Fibroblast of skin of back (primary cell): ENCODE measurements around the gene IMMP2L.
"Not testable (repeated sequence)": the region's sequence is repeated elsewhere in the genome, so short reads cannot be mapped to it uniquely, and the experiment has no call there.

Experiments
- DNase-seq: peaks from one replicate; pipeline ENCODE4 v3.0.0-alpha.2; 2013

The IMMP2L gene

DNA sequence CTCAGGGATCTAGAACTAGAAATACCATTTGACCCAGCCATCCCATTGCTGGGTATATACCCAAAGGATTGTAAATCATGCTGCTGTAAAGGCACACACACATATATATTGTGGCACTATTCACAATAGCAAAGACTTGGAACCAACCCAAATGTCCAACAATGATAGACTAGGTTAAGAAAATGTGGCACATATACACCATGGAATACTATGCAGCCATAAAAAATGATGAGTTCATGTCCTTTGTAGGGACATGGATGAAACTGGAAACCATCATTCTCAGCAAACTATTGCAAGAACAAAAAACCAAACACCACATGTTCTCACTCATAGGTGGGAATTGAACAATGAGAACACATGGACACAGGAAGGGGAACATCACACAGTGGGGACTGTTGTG lies 56.9 kb downstream of the IMMP2L start:
- DNase-seq = not testable (repeated sequence)

DNA sequence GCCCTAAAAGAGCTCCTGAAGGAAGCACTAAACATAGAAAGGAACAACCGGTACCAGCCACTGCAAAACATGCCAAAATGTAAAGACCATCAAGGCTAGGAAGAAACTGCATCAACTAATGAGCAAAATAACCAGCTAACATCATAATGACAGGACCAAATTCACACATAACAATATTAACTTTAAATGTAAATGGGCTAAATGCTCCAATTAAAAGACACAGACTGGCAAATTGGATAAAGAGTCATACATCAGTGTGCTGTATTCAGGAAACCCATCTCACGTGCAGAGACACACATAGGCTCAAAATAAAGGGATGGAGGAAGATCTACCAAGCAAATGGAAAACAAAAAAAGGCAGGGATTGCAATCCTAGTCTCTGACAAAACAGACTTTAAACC lies 60.5 kb downstream of the IMMP2L start:
- DNase-seq = not testable (repeated sequence)

DNA sequence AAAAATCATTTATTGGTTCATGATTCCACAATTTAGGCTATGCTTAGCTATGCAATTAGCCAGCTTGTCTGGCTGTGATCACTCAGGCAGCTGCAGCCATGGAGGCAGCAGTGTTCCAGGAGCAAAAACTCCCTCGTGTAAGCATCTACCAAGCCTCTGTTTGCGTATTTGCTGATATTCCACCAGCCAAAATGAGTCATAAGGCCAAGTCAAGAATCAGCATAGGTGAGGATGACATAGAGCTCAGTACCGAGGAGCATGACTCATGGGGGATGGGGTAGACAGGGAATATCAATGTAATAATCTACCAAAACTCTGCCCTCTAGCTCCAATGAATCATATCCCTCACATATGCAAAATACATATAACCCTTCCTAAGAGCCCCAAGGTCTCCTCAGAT lies 63.3 kb downstream of the IMMP2L start:
- DNase-seq = peak; percentile 24

DNA sequence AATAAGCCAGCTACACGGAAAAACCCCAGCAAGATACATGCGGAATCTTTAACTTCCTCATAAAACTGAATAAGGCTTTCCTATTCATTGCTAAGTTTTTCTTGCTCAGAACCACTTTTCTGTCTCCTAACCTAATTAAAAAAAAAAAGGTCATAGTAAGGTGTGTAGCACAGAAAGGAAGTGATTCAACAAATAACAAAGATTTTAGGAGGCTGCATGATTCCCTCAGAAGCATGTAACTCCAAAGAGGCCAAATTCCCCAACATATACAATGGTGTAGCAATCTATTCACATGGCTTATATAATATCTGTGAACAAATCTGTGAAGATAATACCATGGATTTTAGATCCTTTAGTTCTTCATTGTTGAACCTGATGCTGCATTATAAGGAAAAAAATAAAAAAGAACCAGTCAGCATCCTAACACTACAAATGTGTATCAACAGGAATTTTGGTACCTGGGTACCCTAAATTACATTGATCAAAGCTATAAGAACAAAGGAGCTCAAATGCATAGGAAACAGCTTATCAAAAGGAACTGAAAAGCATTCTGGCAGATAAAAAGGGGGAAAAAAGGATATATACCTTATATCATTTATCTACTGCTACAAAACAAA lies 63.8 kb downstream of the IMMP2L start:
- DNase-seq = no peak

DNA sequence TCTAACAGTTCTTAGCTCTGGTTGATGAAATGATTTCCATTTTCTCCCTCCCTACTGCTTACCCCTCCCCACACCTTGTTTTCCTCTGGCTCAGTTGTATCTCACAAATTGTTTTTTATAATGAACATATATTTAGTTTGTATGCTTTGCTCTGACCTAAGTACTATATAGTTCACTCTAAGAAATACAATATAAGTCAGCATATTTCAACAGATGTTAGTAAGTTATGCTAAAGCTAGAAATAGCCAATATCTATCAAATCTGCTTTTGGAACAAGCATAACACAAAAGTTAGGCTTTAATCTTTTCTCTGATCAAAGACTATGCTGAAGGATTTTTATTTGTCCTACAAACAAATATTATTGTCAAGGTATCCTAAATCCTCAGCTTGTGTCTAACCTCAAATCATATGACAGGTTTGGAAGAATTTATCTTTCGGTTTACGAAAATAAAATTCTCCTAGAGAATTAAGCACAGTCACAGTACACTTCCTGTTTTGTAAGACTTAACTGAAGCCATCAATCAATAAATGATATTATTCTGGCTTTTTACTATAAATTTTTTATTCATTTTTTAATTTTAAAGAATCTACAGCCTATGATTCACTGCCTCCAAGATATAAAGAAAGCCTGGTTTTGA lies 67.0 kb downstream of the IMMP2L start:
- no peak for DNase-seq

DNA sequence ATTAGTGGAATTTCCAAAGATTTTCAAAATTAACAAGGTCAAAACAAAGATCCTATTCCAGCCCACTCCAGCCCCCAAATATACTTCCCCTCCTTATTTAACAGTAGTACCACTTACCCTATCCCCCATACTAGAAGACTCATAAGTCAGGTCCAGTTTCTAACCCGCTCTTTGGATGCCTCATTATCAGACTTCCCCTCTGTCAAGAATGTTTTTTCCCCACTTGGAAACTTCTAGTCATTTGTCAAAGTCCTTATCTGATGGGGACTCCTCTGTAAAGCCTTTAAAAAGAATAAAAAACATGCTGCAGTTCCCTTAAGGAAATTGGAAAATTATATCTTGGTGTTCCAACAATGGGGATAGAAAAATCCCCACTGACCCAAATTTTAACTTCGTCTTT lies 70.1 kb downstream of the IMMP2L start:
- DNase-seq = no peak

DNA sequence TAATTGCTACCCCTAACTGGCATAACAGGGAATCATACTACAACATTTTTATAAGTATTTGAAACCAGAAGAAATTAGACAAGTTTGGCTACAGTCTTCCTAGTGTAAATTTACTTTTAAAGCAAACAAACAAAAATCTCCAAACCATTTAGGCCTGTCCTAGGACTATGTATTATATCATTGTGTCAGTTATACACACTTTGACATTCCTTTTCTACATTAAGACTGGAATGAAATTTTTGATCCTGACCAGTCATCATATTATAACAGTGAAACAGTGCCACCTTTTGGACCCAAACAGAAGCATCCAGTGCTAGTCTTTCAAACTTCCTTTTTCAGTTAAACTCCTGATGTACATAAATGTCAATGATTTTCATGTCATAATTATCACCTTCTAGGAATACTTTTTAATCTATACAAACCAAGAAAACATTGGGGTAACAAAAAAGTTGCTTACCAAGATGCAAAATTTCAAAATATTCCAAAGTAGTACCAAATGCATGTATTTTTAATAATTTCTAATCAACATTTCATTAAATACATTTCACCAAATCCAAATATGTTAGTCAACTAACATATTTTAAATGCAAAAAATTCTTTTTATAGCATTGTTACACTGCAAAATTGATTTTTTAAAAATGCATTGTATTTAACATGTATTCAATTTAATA lies 75.7 kb downstream of the IMMP2L start:
- DNase-seq = peak; percentile 67

DNA sequence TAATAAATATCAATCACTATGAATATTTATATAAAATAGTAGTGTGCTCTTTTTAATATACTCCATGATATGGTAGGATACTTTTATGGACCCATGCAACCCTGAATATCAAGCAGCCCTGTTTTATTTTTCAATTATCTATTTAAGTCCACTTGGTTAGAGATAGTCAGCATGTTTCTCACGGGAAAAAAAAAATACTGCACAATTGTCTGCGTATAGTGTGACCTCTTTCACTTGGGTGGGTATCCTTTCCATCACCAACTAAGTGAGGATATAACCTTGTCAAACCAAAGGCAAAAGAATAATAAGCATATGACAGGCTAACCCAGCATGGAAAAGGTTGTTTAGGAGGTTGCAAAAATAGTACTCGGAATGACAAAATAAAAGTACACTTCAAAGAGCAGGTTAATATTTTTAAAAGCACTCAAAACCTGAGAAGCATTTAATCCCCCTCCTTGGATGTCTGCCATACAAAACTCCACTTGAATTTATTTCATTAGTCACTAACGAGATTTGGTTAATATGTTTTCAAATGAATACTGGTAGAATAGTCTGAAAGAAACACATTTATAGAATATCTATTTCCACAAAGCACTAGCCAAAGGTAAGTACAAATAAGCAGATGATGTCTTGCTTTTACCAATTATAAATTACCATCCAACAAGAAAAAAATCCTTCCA lies 76.5 kb downstream of the IMMP2L start:
- no peak for DNase-seq

DNA sequence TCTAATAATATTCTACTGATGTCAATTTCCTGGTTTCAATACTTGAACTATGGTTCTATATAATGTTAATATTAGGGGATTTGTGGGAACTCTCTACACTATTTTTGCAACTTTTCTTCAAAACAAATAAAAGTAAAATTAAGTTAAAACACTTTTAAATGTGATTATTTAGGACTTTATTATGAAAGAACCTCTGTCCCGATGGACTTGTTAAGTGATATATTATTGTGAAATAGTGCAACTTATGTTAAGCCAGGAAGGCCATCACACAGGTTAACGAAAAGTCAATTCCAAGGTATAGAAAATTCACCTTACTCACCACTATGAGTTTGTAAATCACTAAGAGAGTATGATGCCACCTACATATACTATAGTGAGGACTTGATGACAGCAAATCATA lies 79.2 kb downstream of the IMMP2L start:
- DNase-seq = no peak

DNA sequence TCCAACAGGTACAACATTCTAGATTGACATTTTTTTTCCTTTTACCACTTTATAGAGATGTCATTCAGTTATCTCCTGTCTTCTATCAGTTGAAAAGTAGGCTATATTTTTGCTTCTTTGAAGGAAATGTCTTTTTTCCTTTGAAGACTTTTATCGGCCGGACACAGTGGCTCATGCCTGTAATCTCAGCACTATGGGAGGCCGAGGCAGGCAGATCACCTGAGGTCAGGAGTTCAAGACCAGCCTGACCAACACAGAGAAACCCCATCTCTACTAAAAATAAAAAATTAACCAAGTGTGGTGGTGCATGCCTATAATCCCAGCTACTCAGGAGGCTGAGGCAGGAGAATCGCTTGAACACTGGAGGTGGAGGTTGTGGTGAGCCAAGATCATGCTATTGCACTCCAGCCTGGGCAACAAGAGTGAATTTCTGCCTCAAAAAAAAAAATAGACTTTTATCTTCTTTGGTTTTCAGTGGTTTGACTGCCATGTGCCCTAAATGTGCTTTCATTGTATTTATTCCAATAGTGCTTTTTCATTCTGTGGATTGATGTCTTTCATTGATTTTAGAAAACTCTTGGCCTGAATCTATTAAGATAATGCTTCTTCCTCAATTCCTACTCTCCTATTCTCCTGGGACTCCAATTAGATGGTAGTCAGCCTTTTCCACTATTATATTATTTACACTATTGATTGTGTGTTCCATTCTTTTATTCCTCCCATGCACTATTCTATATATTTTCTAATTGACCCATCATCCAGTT lies 84.6 kb downstream of the IMMP2L start:
- DNase-seq = no peak

DNA sequence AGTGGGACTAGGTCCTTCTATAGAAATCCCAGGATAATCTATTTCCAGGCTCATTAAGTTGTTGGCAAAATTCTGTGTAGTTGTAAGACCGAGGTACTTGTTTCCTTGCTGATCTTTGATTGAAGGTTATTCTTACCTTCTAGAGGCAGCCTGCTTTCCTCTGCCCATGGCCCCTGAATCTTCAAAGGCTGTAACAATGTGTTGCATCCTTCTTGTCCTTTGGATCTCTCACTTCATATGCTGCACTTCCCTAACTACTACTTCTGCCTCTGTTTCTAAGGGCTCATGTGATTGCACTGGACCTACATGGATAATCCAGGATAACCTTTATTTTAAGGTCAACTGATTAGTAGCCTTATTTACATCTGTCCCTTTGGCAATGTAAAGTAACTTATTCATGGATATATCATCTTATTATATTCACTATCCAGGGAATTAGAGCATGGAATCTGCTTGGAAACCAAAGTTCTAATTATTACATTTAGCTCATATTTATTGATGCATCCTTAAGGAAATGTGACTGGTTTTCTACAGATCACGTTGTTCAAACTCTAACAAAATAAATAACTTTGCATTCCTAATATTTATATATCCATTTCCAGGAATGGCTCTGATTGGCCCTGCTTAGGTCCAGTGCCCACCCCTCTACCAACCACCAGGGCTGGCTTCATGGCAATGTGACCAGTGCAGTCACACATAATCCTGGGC lies 85.6 kb downstream of the IMMP2L start:
- DNase-seq = no peak

DNA sequence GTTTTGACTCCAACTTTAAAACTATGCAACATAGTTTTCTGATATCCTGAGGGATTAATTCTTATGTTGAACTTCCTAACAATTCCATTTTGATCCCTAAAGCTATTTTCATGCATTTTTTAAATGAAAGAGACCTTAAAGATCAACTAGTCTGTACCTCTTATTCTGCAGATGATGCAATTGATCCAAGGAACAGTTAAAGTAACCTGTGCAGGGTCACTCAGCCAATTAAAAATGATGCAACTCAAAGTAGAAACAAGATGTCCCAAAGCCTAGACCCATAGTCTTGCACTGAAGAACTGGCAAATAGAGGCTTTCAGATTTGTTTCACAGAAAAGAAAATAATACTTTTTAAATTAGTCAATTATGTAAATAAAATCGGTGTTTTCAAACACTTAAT lies 86.3 kb downstream of the IMMP2L start:
- DNase-seq = no peak

DNA sequence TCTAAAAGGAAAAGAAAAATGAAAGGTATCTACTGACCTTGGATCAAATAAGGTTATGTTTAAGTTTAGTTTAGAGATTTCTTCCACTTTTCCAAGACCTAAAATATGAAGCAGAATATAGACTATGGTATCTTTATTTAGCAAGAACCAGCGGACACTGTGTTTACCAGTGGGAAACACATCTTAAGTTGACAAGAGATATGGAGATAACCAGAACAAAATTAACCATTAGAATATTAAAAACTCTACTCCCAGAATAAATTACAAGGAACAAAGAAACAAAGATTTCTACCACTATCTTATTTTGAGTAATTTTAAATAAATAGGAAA lies 86.9 kb downstream of the IMMP2L start:
- DNase-seq = no peak

DNA sequence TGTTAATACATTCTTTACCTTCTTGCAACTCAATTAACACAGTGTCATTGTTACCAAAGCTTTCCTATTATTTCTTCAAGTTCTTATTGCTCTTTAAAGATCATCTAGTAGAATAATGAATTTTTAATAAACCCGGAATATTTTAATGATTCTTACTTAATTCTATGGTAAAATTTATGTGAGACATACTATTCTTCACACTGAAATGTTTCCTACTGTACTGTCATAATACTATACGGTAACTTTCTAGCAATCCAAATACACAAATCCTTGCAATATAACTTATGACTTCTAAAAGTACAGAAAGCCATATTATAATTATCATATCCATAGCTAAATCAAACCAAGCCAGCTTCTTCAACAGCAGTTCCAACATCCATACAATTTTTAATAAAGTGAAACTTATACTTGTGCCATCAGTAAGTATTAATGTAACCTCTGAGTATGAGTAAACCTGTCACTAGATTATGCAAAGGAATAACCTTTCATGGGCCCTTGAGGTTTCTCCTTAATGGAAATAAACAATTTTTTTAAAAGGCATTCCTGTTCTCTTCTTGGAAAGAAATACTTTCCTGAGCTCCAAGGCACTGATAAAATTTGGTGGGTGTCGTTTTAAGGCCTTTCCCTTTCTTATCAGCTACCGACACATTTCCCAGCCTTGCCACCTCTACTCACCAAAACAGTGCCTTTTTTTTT lies 87.4 kb downstream of the IMMP2L start:
- no peak for DNase-seq

DNA sequence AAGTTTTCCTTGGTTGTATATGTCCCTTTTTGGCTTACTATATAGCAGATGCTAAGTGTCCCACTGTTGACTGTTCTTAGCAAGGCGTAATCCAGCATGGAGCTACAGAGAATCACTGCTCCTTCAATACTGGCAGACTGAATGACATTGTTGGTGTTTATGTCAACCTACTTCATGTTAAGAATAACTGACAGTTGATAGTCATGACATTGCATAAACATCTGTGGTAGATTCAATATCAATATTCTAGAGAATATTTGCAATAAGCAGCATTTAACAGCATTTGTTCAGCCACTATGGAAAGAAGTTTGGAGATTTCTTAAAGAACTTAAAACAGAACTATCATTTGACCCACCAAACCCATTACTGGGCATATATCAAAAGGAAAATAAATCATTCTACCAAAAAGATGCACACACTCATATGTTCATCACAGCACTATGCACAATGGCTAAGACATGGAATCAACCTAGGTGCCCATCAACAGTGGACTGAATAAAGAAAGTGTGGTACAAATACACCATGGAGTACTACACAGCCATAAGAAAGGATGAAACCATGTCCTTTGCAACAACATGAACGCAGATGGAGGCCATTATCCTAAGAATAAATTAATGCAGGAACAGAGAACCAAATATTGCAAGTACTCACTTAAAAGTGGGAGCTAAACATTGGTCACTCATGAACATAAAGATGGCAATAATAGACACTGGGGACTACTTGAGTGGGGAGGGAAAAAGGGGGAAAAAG lies 88.7 kb downstream of the IMMP2L start:
- DNase-seq = no peak

DNA sequence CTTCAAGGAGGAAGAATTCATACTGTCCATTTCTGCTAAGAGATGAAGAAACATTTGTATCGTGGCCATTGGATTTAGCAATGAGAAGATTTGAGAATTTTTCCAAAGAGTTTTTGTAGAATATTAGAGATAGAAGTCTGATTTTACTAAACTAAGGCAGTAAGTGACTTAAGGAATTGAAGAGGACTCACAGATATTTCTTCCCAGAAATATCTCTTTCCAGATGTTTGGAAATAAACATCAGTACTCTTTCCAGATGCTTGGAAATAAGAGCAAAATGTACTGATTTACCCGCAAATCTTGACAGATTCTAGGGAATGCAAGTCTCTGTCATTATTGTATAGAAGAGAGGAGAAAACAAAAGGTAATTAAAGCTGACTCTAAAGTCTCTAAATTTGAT lies 91.3 kb downstream of the IMMP2L start:
- no peak for DNase-seq

DNA sequence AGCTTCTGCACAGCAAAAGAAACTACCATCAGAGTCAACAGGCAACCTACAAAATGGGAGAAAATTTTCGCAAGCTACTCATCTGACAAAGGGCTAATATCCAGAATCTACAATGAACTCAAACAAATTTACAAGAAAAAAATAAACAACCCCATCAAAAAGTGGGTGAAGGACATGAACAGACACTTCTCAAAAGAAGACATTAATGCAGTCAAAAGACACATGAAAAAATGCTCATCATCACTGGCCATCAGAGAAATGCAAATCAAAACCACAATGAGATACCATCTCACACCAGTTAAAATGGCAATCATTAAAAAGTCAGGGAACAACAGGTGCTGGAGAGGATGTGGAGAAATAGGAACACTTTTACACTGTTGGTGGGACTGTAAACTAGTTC lies 92.4 kb downstream of the IMMP2L start:
- DNase-seq = not testable (repeated sequence)

DNA sequence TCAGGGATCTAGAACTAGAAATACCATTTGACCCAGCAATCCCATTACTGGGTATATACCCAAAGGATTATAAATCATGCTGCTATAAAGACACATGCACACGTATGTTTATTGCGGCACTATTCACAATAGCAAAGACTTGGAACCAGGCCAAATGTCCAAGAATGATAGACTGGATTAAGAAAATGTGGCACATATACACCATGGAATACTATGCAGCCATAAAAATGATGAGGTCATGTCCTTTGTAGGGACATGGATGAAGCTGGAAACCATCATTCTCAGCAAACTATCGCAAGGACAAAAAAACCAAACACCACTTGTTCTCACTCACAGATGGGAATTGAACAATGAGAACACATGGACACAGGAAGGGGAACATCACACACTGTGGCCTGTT lies 96.5 kb downstream of the IMMP2L start:
- DNase-seq = not testable (repeated sequence)

DNA sequence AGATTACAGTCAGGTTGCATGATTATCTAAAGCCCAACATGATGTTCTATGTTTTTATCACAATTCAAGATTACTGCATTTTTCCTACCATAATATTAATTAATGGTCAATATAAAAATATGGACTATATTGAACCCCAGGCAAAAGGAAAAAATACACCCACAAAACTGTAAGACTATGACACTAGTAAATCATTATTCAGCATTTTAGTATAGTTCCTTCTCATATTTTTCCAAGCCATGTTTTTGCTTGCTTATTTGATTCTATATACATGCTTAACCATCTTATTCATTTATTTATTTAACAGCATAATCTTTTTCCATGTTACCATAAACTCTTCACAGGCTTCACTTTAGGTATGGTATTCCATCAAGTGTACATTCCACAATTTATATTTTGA lies 101.6 kb downstream of the IMMP2L start:
- DNase-seq = peak; percentile 7

DNA sequence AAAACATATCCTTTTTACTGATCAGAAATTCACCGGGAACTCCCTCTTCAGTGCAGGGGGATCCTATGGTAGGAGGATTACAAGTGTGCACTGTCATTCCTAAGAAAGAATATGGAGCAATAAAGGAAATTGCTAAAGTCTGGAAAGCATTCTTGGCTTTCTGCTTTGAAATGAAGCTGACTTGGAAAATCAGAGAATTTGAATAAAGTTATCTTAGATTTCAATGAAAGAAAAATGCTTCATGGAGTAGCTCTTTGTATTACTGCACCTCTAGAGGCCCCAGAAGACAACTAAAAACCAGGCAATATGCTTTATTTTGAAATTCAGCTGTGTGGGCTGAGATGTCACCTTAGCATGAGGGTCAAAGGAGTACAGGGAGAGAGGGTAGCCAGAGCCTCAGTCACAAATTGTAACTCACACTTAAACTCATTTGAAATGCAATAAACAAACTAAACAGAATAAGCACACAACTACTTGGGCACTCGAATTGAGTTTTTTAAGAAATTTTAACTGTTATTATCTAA lies 102.5 kb downstream of the IMMP2L start:
- DNase-seq = no peak
